Brain microvascular endothelial cell (primary cell): ENCODE data around the gene CNOT6L.

Experiments
- DNase-seq: peaks from one replicate; pipeline ENCODE4 v3.0.0-alpha.2; 2020
- H3K27ac ChIP-seq: fragments of 250-450 bp; sonication (Bioruptor Pico); 2 replicates; pipeline ENCODE4 v1.5.1; 2020; ENCODE audit warnings: mild to moderate bottlenecking, moderate library complexity
- H3K27me3 ChIP-seq: fragments of 250-450 bp; sonication (Bioruptor Pico); replicated peaks from 2 replicates; pipeline ENCODE4 v1.5.1; 2020; ENCODE audit warnings: mild to moderate bottlenecking
- H3K36me3 ChIP-seq: fragments of 250-450 bp; sonication (Bioruptor Pico); replicated peaks from 2 replicates; pipeline ENCODE4 v1.5.1; 2020; ENCODE audit warnings: mild to moderate bottlenecking
- H3K4me3 ChIP-seq: 2 replicates; pipeline ENCODE4 v1.5.1; 2011; ENCODE audit warnings: low read depth, mild to moderate bottlenecking, control low read depth, low read length, moderate library complexity
- in situ Hi-C: cut with HindIII; loops from 2 replicates; pipeline ENCODE4 v1.10.0; 2017; ENCODE audit warnings: low sequenced_read_pairs, low pct_ligation_motif_present
- TF ChIP-seq, protein P1 (sequence below): IDR thresholded peaks from 2 replicates; pipeline ENCODE4 v1.5.1; 2011; ENCODE audit warnings: low read depth, mild to moderate bottlenecking, moderate library complexity, low read length, control low read depth, inconsistent platforms; ENCODE audit errors: missing control alignments

The CNOT6L gene

DNA sequence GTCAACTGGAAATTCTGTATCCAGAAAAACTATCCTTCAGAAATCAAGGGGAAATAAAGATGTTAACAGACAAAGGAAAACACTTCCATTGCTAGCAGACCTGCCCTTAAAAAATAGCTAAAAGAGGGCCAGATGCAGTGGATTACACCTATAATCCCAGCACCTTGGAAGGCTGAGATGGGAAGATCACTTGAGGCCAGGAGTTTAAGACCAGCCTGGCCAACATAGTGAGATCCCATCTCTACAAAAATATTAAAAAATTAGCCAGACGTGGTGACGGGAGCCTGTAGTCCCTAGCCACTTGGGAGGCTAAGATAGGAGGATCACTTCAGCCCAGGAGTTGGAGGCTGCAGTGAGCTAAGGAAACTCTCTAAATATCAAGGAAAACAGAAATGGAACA is 67.4 kb downstream of the CNOT6L start:
- Histone ChIP-seq H3K27me3 (no peaks in the 10 kb centered on the region), H3K36me3 (no peaks in the 10 kb centered on the region), H3K4me3 (no peak overlapping the region), H3K27ac (no peak overlapping the region)
- TF ChIP-seq, protein P1, sequence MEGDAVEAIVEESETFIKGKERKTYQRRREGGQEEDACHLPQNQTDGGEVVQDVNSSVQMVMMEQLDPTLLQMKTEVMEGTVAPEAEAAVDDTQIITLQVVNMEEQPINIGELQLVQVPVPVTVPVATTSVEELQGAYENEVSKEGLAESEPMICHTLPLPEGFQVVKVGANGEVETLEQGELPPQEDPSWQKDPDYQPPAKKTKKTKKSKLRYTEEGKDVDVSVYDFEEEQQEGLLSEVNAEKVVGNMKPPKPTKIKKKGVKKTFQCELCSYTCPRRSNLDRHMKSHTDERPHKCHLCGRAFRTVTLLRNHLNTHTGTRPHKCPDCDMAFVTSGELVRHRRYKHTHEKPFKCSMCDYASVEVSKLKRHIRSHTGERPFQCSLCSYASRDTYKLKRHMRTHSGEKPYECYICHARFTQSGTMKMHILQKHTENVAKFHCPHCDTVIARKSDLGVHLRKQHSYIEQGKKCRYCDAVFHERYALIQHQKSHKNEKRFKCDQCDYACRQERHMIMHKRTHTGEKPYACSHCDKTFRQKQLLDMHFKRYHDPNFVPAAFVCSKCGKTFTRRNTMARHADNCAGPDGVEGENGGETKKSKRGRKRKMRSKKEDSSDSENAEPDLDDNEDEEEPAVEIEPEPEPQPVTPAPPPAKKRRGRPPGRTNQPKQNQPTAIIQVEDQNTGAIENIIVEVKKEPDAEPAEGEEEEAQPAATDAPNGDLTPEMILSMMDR: no peak
- in situ Hi-C loops: no loop called here
- no peak for DNase-seq

DNA sequence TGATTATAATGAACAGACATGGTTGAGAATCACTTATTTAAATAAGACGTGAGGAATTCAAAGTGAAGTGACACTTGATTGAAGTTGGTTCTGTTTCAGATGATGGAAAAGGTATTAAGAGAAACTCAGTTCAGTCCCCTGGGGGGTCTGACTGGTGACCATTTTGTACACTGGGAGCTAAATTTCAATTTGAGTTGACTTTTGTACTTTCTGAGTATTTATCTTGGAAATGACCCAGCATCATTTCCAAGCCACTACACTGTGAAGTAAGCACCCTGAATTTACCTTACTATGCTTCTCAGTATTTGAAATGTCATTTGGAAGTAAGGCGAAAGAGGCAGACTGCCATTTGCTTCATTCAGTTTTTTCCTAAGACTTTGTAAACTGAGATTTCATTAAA is 73.4 kb downstream of the CNOT6L start:
- in situ Hi-C loops: no loop called here
- Histone ChIP-seq H3K27me3 (no peaks in the 10 kb centered on the region), H3K27ac (no peak overlapping the region), H3K4me3 (no peak overlapping the region), H3K36me3 (no peaks in the 10 kb centered on the region)
- DNase-seq: no peak
- TF ChIP-seq, protein P1: no peak

DNA sequence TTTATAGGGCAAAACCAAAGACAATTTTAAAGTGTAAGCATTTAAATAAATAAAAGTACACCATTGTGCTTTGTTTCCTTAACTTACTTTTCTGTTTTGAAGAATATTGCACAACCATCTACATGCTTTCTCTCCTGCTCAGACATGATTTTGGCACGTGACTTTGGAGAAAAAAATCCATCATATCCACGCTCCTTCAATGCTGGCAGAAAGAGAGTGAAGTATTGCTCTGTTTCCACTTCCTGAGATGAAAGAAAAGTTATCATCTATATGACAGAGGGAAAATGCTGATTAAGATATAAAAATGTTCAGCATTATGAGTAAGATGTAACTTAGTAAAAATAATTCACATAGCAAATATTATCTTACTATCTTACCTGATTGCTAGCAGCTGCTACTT is 77.1 kb downstream of the CNOT6L start:
- no peak overlapping the region for H3K27ac ChIP-seq
- TF ChIP-seq, protein P1: no peak
- H3K4me3 ChIP-seq: no peak overlapping the region
- H3K36me3 ChIP-seq: no peaks in the 10 kb centered on the region
- in situ Hi-C loops: no loop called here
- H3K27me3 ChIP-seq: no peaks in the 10 kb centered on the region
- DNase-seq: no peak

DNA sequence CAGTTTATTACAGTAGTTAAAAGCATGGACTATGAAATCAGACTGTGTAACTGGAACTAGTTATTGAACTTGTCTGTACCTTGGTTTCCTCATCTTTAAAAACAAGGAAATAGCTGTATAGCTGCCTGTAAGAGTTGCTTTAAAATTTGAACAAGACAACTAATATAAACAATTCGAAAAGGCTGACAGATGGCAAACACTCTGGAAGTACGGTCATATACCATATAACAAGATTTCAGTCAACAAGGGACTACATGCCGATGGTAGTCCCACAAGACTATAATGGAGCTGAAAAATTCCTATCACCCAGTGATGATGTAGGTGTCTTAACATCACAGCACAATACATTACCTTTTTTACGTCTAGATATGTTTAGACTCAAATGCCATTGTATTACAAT is 78.7 kb downstream of the CNOT6L start:
- no peak overlapping the region for H3K27ac ChIP-seq
- in situ Hi-C loops: no loop called here
- no peaks in the 10 kb centered on the region for H3K36me3 ChIP-seq
- no peak for DNase-seq
- TF ChIP-seq, protein P1: no peak
- no peak overlapping the region for H3K4me3 ChIP-seq
- no peaks in the 10 kb centered on the region for H3K27me3 ChIP-seq

DNA sequence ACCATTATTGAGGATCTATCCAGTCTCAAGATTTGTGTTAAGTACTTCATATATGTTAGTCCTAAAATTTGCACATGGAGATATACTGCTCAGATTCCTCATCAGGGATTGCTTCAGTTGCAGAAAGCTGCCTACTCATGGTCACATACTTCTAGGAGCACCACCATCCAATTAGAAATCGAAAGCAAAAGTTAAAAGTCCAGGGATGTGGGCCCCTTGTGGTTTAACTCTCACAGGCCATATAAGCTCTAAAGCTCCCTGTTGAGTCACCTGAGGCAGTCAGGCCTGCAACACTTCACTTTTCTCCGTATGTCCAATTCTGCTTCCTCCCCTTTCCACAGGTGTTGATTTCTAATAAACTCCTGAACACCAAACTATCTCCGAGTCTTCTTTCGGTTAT is 84.2 kb downstream of the CNOT6L start:
- H3K27ac ChIP-seq: no peak overlapping the region
- no peak overlapping the region for H3K4me3 ChIP-seq
- no peaks in the 10 kb centered on the region for H3K36me3 ChIP-seq
- peak; percentile 77 for DNase-seq
- in situ Hi-C loops: no loop called here
- no peaks in the 10 kb centered on the region for H3K27me3 ChIP-seq
- TF ChIP-seq, protein P1: peak; percentile 12

DNA sequence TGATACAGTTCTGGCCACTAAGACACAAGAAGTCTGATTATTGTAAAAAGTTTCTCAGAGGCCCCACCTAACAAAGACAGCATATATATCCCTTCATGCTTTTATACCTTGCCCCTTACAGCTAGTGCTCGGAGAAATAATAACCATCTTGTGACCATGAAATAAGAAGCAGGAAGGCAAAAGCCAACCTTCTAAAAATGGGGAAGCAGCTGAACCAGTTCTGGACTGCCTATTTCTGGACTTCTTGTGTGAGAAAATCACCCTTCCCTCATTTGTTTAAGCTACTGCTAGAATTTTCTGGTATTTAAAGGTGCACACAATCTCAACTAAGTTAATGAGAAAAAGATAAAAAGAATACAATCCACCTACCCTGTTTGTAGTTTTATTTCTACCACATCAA is 87.5 kb downstream of the CNOT6L start:
- Histone ChIP-seq H3K27me3 (no peaks in the 10 kb centered on the region), H3K36me3 (no peaks in the 10 kb centered on the region), H3K27ac (no peak overlapping the region), H3K4me3 (no peak overlapping the region)
- in situ Hi-C loops: no loop called here
- TF ChIP-seq, protein P1: no peak
- no peak for DNase-seq
